Upper lobe of left lung (tissue), 4 donors: ENCODE results near the gene TBXA2R.

ENCODE experiments used
- POLR2A ChIP-seq, 4 donors: fragments of 450-650 bp; IDR thresholded peaks; one replicate each; pipeline ENCODE4 v1.5.1; 2016 to 2017; ENCODE audit warnings: antibody characterized with exemption in 4 of 4, mild to moderate bottlenecking in 2 of 4
- TF ChIP-seq, protein P1 (sequence below), 6 experiments: fragments of 450-650 bp in 4 of 6; fragments of 200-600 bp in 2 of 6; sonication (generic) in 2 of 6; IDR thresholded peaks; one replicate each; pipeline ENCODE4 v1.5.1; 2016 to 2019; ENCODE audit warnings: antibody characterized with exemption in 6 of 6

DNA sequence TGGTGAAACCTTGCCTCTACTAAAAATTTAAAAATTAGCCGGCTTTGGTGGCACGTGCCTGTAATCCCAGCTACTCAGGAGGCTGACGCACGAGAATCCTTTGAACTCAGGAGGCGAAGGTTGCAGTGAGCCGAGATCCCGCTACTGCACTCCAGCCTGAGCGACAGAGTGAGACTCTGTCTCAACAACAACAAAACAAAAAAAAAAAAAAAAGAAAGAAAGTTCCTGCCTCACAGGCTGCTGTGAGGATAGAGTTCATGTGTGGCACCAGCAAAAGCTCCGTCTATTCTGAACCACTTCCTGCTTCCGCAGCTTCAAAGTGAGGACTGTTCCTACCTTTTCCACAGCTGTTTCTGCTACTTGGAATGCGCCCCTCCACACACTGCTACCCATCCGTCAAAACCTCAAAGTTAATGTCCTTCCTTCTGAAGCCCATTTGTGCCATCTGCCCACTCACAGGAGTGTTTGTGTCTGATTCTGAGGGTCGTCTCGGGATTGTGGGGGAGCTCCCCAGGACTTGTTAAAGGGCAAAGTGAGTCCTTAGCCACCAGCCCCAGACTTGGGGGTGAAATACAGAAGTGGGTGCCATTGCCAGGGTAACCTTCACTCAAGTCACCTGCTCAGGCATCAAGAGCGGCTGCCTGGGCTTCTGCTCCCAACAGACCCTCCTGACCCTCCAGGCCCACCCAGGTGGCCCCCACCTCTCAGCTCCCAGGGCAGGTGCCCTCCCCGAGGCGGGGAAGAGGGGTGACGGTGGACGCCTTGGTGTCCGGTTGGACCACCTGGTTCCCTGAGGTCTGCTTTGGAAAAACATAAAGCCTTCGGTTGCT is 52.2 kb downstream of the TBXA2R start:
- TF ChIP-seq, protein P1, sequence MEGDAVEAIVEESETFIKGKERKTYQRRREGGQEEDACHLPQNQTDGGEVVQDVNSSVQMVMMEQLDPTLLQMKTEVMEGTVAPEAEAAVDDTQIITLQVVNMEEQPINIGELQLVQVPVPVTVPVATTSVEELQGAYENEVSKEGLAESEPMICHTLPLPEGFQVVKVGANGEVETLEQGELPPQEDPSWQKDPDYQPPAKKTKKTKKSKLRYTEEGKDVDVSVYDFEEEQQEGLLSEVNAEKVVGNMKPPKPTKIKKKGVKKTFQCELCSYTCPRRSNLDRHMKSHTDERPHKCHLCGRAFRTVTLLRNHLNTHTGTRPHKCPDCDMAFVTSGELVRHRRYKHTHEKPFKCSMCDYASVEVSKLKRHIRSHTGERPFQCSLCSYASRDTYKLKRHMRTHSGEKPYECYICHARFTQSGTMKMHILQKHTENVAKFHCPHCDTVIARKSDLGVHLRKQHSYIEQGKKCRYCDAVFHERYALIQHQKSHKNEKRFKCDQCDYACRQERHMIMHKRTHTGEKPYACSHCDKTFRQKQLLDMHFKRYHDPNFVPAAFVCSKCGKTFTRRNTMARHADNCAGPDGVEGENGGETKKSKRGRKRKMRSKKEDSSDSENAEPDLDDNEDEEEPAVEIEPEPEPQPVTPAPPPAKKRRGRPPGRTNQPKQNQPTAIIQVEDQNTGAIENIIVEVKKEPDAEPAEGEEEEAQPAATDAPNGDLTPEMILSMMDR (IDR thresholded peaks at IDR 0.05): no peak
- TF ChIP-seq POLR2A (IDR thresholded peaks at IDR 0.05): no peak
